Prostate gland (tissue), 2 donors: Measurements from ENCODE around the gene SLC12A8.

Experiments
- POLR2AphosphoS5 ChIP-seq: sonication (generic); formaldehyde crosslinking; IDR thresholded peaks from one replicate; pipeline ENCODE4 v1.6.1; 2017; ENCODE audit warnings: antibody characterized with exemption
- TF ChIP-seq, protein P1 (sequence below), 4 experiments: fragments of 200-600 bp in 2 of 4; fragments of 450-650 bp in 2 of 4; sonication (generic) in 2 of 4; IDR thresholded peaks; 1 replicate in 3 of 4; 2 replicates in 1 of 4; pipeline ENCODE4 v1.5.1; 2016 to 2019; ENCODE audit warnings: antibody characterized with exemption in 4 of 4, mild to moderate bottlenecking in 2 of 4, moderate library complexity in 2 of 4

DNA sequence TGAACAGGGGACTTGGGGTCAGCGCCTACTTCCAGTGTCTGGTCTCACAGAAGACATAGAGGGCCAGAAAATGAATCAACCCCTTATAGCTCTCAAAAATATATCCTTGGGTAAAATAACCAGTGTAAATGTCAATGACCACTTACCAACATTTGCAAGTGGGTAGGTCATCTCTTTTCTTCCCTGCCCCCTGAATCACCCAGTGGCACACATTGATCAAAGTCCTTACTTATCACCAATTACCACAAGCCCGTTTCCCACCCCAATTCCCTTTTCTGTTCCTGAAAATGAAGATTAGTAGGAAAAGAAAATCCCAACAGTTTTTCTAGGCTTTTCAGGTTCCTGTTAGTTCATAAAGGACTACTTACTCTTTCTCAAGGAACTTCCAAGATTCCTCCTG, 86.2 kb downstream of the SLC12A8 start:
- TF ChIP-seq, protein P1, sequence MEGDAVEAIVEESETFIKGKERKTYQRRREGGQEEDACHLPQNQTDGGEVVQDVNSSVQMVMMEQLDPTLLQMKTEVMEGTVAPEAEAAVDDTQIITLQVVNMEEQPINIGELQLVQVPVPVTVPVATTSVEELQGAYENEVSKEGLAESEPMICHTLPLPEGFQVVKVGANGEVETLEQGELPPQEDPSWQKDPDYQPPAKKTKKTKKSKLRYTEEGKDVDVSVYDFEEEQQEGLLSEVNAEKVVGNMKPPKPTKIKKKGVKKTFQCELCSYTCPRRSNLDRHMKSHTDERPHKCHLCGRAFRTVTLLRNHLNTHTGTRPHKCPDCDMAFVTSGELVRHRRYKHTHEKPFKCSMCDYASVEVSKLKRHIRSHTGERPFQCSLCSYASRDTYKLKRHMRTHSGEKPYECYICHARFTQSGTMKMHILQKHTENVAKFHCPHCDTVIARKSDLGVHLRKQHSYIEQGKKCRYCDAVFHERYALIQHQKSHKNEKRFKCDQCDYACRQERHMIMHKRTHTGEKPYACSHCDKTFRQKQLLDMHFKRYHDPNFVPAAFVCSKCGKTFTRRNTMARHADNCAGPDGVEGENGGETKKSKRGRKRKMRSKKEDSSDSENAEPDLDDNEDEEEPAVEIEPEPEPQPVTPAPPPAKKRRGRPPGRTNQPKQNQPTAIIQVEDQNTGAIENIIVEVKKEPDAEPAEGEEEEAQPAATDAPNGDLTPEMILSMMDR (IDR thresholded peaks at IDR 0.05), result no peak
- no peak for TF ChIP-seq POLR2AphosphoS5
